ENCODE measurements around the gene PECR.
"Not testable (repeated sequence)": the region's sequence is repeated elsewhere in the genome, so short reads cannot be mapped to it uniquely, and the experiment has no call there.

PECR gene

GRCh38 chr2:216016581-216016980 lies 65.0 kb downstream of the PECR start:
- Histone ChIP-seq H4K20me1 (no peaks in the 10 kb centered on the region), H3K4me2 (peak overlapping the region in 10 of 11 experiments; percentile 38 to 78 (median 64); a peak in 20 of 22 replicates), H3K36me3 (no peaks in the 10 kb centered on the region), H3K9me3 (replicated peaks in 1 of 11) (peaks cover 0 to 5% (median 0%) of the 10 kb centered on the region in 11 experiments; a peak in 1 of 22 replicates), H3K27ac (peak overlapping the region in 9 of 11 experiments; percentile 9 to 82 (median 64); a peak in 15 of 22 replicates), H3K27me3 (no peaks in the 10 kb centered on the region), H3K4me3 (no peak overlapping the region), H3K4me1 (peaks cover 37 to 53% (median 48%) of the 10 kb centered on the region in 10 experiments), H3K9ac (peak overlapping the region in 1 of 11 experiments; percentile 59; a peak in 3 of 22 replicates)
- no peak for TF ChIP-seq Cebpa-rat (IDR thresholded peaks at IDR 0.05)

- Histone ChIP-seq H3K4me2 (peak overlapping the region; percentile 38 to 78 (median 63)), H3K4me1 (peaks cover 37 to 53% (median 48%) of the 10 kb centered on the region in 10 experiments), H4K20me1 (no peaks in the 10 kb centered on the region), H3K36me3 (no peaks in the 10 kb centered on the region), H3K27ac (peak overlapping the region in 9 of 11 experiments; percentile 44 to 82 (median 64); a peak in 18 of 22 replicates), H3K4me3 (no peak overlapping the region), H3K9me3 (replicated peaks in 1 of 11) (peaks cover 0 to 5% (median 0%) of the 10 kb centered on the region in 11 experiments; a peak in 1 of 22 replicates), H3K27me3 (no peaks in the 10 kb centered on the region), H3K9ac (peak overlapping the region in 5 of 11 experiments; percentile 13 to 59 (median 19); a peak in 8 of 22 replicates)
- peak in 1 of 11 experiments; percentile 76; a peak in 1 of 22 replicates for TF ChIP-seq Cebpa-rat (IDR thresholded peaks at IDR 0.05)
Observed at GRCh38 chr2:216015722-216016464, 65.7 kb downstream of the PECR start.

- no peaks in the 10 kb centered on the region for H3K27me3 ChIP-seq
- no peak overlapping the region for H3K4me3 ChIP-seq
- peak overlapping the region in 9 of 11 experiments; percentile 44 to 82 (median 64); a peak in 14 of 22 replicates for H3K27ac ChIP-seq
Observed at GRCh38 chr2:216014986-216015385, 66.6 kb downstream of the PECR start.

GRCh38 chr2:216014006-216014405 lies 67.6 kb downstream of the PECR start:
- no peaks in the 10 kb centered on the region for H3K27me3 ChIP-seq
- TF ChIP-seq Cebpa-rat (IDR thresholded peaks at IDR 0.05), result no peak
- H3K36me3 ChIP-seq, result no peaks in the 10 kb centered on the region
- H3K27ac ChIP-seq, result peak overlapping the region in 5 of 11 experiments; percentile 15 to 86 (median 42); a peak in 8 of 22 replicates
- H3K4me3 ChIP-seq, result peak overlapping the region in 4 of 10 experiments; percentile 71 to 89 (median 84); a peak in 4 of 20 replicates
- peaks cover 37 to 53% (median 48%) of the 10 kb centered on the region in 10 experiments for H3K4me1 ChIP-seq
- peaks cover 0 to 5% (median 0%) of the 10 kb centered on the region in 11 experiments; a peak in 1 of 22 replicates for H3K9me3 ChIP-seq (replicated peaks in 1 of 11)
- no peaks in the 10 kb centered on the region; a peak in 1 of 22 replicates for H4K20me1 ChIP-seq
- H3K9ac ChIP-seq, result peak overlapping the region in 4 of 11 experiments; percentile 81 to 89 (median 87); a peak in 3 of 22 replicates
- peak overlapping the region; percentile 34 to 99 (median 96); a peak in 21 of 22 replicates for H3K4me2 ChIP-seq

More at GRCh38 chr2:216014986-216015385, 66.6 kb downstream of the PECR start:
- H3K4me1 ChIP-seq, result peaks cover 37 to 53% (median 48%) of the 10 kb centered on the region in 10 experiments
- H3K9ac ChIP-seq, result peak overlapping the region in 2 of 11 experiments; percentile 17 to 59; a peak in 2 of 22 replicates
- H3K9me3 ChIP-seq (replicated peaks in 1 of 11), result peaks cover 0 to 5% (median 0%) of the 10 kb centered on the region in 11 experiments; a peak in 1 of 22 replicates
- no peaks in the 10 kb centered on the region for H3K36me3 ChIP-seq
- no peak for TF ChIP-seq Cebpa-rat (IDR thresholded peaks at IDR 0.05)
- H3K4me2 ChIP-seq, result peak overlapping the region in 8 of 11 experiments; percentile 61 to 78 (median 67); a peak in 14 of 22 replicates
- H4K20me1 ChIP-seq, result no peaks in the 10 kb centered on the region

- Histone ChIP-seq H3K36me3 (no peaks in the 10 kb centered on the region), H3K4me3 (peak within 1 kb of the TSS; percentile 71 to 99 (median 84)), H4K20me1 (no peaks in the 10 kb centered on the region; a peak in 1 of 22 replicates), H3K4me1 (peaks cover 37 to 53% (median 48%) of the 10 kb centered on the region in 10 experiments), H3K27me3 (no peaks in the 10 kb centered on the region), H3K27ac (peak within 1 kb of the TSS; percentile 61 to 88 (median 81)), H3K9ac (peak within 1 kb of the TSS; percentile 80 to 90 (median 86)), H3K9me3 (replicated peaks in 1 of 11) (no peaks in the 10 kb centered on the region), H3K4me2 (peak within 1 kb of the TSS; percentile 79 to 100 (median 97))
- TF ChIP-seq Cebpa-rat (IDR thresholded peaks at IDR 0.05), result no peak
Observed at GRCh38 chr2:216013080-216013909, 68.3 kb downstream of the PECR start, which contains the start of gene MREG. MREG (minus strand) TSS chr2:216013551; CDS start chr2:216013327, 224 bp downstream.

- Histone ChIP-seq H4K20me1 (no peaks in the 10 kb centered on the region; a peak in 1 of 22 replicates), H3K36me3 (no peaks in the 10 kb centered on the region), H3K4me2 (peak overlapping the region; percentile 79 to 100 (median 97)), H3K27me3 (no peaks in the 10 kb centered on the region), H3K9ac (peak overlapping the region; percentile 80 to 90 (median 86)), H3K4me3 (peak overlapping the region; percentile 71 to 99 (median 84)), H3K9me3 (replicated peaks in 1 of 11) (no peaks in the 10 kb centered on the region), H3K27ac (peak overlapping the region; percentile 61 to 88 (median 81); a peak in 21 of 22 replicates), H3K4me1 (peaks cover 35 to 50% (median 47%) of the 10 kb centered on the region in 10 experiments)
- no peak for TF ChIP-seq Cebpa-rat (IDR thresholded peaks at IDR 0.05)
Observed at GRCh38 chr2:216012830-216013079, 68.9 kb downstream of the PECR start.

- Histone ChIP-seq H3K4me2 (peak overlapping the region; percentile 79 to 100 (median 97)), H3K9me3 (replicated peaks in 1 of 11) (no peaks in the 10 kb centered on the region), H3K4me3 (peak overlapping the region; percentile 71 to 99 (median 84)), H3K4me1 (peaks cover 30 to 45% (median 42%) of the 10 kb centered on the region in 10 experiments), H3K36me3 (no peaks in the 10 kb centered on the region), H4K20me1 (no peaks in the 10 kb centered on the region; a peak in 1 of 22 replicates), H3K27ac (peak overlapping the region in 5 of 11 experiments; percentile 74 to 86 (median 83); a peak in 8 of 22 replicates), H3K9ac (peak overlapping the region in 10 of 11 experiments; percentile 80 to 90 (median 86); a peak in 19 of 22 replicates), H3K27me3 (no peaks in the 10 kb centered on the region)
- no peak for TF ChIP-seq Cebpa-rat (IDR thresholded peaks at IDR 0.05)
Observed at GRCh38 chr2:216012133-216012829, 69.3 kb downstream of the PECR start.

GRCh38 chr2:216009215-216009614 lies 72.4 kb downstream of the PECR start:
- H3K4me2 ChIP-seq; H3K4me3 ChIP-seq; H3K9ac ChIP-seq; H3K36me3 ChIP-seq; H3K9me3 ChIP-seq (replicated peaks in 1 of 11); H3K27ac ChIP-seq; H3K27me3 ChIP-seq; H4K20me1 ChIP-seq: not testable (repeated sequence)
- peaks cover 17 to 44% (median 20%) of the 10 kb centered on the region in 10 experiments for H3K4me1 ChIP-seq

All from BLaER1 treated with 17β-estradiol and CSF1 and Interleukin-3, amounts not matched to agents 10 nM and 100 nM (cell line).